HepG2 (cell line): ENCODE measurements around the gene FBLIM1. TPM values are rescaled to one million over a fixed set of nuclear protein-coding genes. Genes with fewer than 3 reads are reported as not detected.

Experiments used
- ADNP ChIP-seq: sonication (generic); formaldehyde crosslinking; IDR thresholded peaks from 2 replicates; pipeline ENCODE4 v1.4.0; 2020; ENCODE audit warnings: missing genetic modification reagents
- ATM ChIP-seq: fragments of 450-650 bp; IDR thresholded peaks from 2 replicates; pipeline ENCODE4 v1.7.1; 2017; ENCODE audit warnings: mild to moderate bottlenecking, borderline replicate concordance
- CHD2 ChIP-seq: IDR thresholded peaks from 2 replicates; pipeline ENCODE4 v1.6.1; 2011; ENCODE audit warnings: low read depth, low read length, improper control_type of control experiment
- GABPA ChIP-seq, 2 experiments: IDR thresholded peaks; 2 replicates each; pipeline ENCODE4 v1.6.1; 2011 to 2016; ENCODE audit warnings: low read depth in 2 of 2, low read length in 1 of 2, missing biosample characterization in 1 of 2, missing genetic modification characterization in 1 of 2
- HDAC1 ChIP-seq: sonication (generic); formaldehyde crosslinking; IDR thresholded peaks from 2 replicates; pipeline ENCODE4 v1.5.1; 2020; ENCODE audit warnings: mild to moderate bottlenecking, missing genetic modification reagents
- HOXD1 ChIP-seq: sonication (generic); formaldehyde crosslinking; IDR thresholded peaks from 2 replicates; pipeline ENCODE4 v1.5.0; 2020; ENCODE audit warnings: missing genetic modification reagents
- MED1 ChIP-seq: sonication (generic); formaldehyde crosslinking; IDR thresholded peaks from 2 replicates; pipeline ENCODE4 v1.4.0; 2020; ENCODE audit warnings: missing genetic modification reagents
- MED13 ChIP-seq: sonication (generic); formaldehyde crosslinking; IDR thresholded peaks from 2 replicates; pipeline ENCODE4 v1.5.0; 2020; ENCODE audit warnings: missing genetic modification reagents
- NONO ChIP-seq, 2 experiments: fragments of 450-650 bp in 1 of 2; sonication (generic) in 1 of 2; formaldehyde crosslinking in 1 of 2; IDR thresholded peaks in 1 of 2; conservative IDR thresholded peaks in 1 of 2; 2 replicates each; pipeline versions ENCODE4 v1.6.1 to v1.8.0; 2017 to 2022; ENCODE audit warnings: mild to moderate bottlenecking in 1 of 2, missing genetic modification reagents in 1 of 2, moderate library complexity in 1 of 2
- PCBP2 ChIP-seq: fragments of 200-400 bp; formaldehyde crosslinking; optimal IDR thresholded peaks from 2 replicates; pipeline ENCODE3; 2018; ENCODE audit warnings: low read length, low read depth; ENCODE audit not compliant: poor library complexity, severe bottlenecking
- TSC22D2 ChIP-seq: sonication (generic); formaldehyde crosslinking; IDR thresholded peaks from 2 replicates; pipeline ENCODE4 v1.5.1; 2020; ENCODE audit warnings: missing genetic modification reagents, mild to moderate bottlenecking, borderline replicate concordance
- ZNF124 ChIP-seq: sonication (generic); formaldehyde crosslinking; IDR thresholded peaks from 2 replicates; pipeline ENCODE4 v1.4.0; 2020; ENCODE audit warnings: missing genetic modification reagents
- ZNF562 ChIP-seq: sonication (generic); formaldehyde crosslinking; IDR thresholded peaks from 2 replicates; pipeline ENCODE4 v1.8.0; 2022; ENCODE audit warnings: missing genetic modification reagents, borderline replicate concordance
- polyA plus RNA-seq, 8 experiments: library from polyadenylated mRNA; depleted of rRNA in 3 of 8; stranded (reverse) in 7 of 8; unstranded in 1 of 8; fragments of >200 nt; fragmentation: Illumina TruSeq in 4 of 8; extraction: Trizol in 4 of 8; gene quantifications; 2 replicates each; pipeline versions ENCODE4 v1.2.1 to v1.2.3, GENCODE V29; 2011 to 2016; ENCODE audit warnings: low read depth in 4 of 8, missing spikeins in 1 of 8, mixed read lengths in 1 of 8; ENCODE audit not compliant: insufficient read depth in 1 of 8
- total RNA-seq, 5 experiments: library from RNA; depleted of rRNA; stranded (reverse); fragments of >200 nt; fragmentation: Illumina TruSeq; extraction: Trizol; gene quantifications; 2 replicates each; pipeline ENCODE4 v1.2.3, GENCODE V29; 2016; ENCODE audit warnings: low read depth in 1 of 5
- TF ChIP-seq, protein P1 (sequence below), 2 experiments: sonication (generic) in 1 of 2; formaldehyde crosslinking in 1 of 2; IDR thresholded peaks; 2 replicates each; pipeline versions ENCODE4 v1.6.1 to v1.9.0; 2014 to 2022; ENCODE audit warnings: antibody characterized with exemption in 1 of 2, borderline replicate concordance in 1 of 2, inconsistent platforms in 1 of 2, low read depth in 1 of 2, missing genetic modification reagents in 1 of 2
- TF ChIP-seq, protein P2 (sequence below): sonication (generic); formaldehyde crosslinking; IDR thresholded peaks from 2 replicates; pipeline ENCODE4 v1.5.1; 2020; ENCODE audit warnings: mild to moderate bottlenecking, missing genetic modification reagents, moderate library complexity

The FBLIM1 gene
- total and polyA plus RNA-seq, 2 of the 13 experiments (the other 11 are each of a cell fraction or from before 2014, with no cell fraction given) = 10.6 to 23.0 TPM

- TF ChIP-seq, protein P1, sequence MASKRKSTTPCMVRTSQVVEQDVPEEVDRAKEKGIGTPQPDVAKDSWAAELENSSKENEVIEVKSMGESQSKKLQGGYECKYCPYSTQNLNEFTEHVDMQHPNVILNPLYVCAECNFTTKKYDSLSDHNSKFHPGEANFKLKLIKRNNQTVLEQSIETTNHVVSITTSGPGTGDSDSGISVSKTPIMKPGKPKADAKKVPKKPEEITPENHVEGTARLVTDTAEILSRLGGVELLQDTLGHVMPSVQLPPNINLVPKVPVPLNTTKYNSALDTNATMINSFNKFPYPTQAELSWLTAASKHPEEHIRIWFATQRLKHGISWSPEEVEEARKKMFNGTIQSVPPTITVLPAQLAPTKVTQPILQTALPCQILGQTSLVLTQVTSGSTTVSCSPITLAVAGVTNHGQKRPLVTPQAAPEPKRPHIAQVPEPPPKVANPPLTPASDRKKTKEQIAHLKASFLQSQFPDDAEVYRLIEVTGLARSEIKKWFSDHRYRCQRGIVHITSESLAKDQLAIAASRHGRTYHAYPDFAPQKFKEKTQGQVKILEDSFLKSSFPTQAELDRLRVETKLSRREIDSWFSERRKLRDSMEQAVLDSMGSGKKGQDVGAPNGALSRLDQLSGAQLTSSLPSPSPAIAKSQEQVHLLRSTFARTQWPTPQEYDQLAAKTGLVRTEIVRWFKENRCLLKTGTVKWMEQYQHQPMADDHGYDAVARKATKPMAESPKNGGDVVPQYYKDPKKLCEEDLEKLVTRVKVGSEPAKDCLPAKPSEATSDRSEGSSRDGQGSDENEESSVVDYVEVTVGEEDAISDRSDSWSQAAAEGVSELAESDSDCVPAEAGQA (IDR thresholded peaks at IDR 0.05; ENCODE audit: low read depth) = no peak
- TF ChIP-seq, protein P1 (CRISPR knock-in tag; IDR thresholded peaks at IDR 0.05; ENCODE audit: borderline replicate concordance) = no peak
- TF ChIP-seq HOXD1 (CRISPR knock-in tag) (no peak), CHD2 (no peak), ATM (no peak), MED1 (CRISPR knock-in tag) (no peak; the same call in 1 of the 2 replicates), ZNF124 (CRISPR knock-in tag) (peak; percentile 56; the same call in 1 of the 2 replicates), NONO (IDR thresholded peaks at IDR 0.05) (no peak), NONO (CRISPR knock-in tag; conservative IDR thresholded peaks at IDR 0.05) (no peak), MED13 (CRISPR knock-in tag) (no peak), TSC22D2 (0 out of 2 replicates have a peak, but pooled peaks have one; percentile 56), PCBP2 (no peak), GABPA (IDR thresholded peaks at IDR 0.05; ENCODE audit: low read depth, low read length) (no peak), GABPA (CRISPR knock-in tag; IDR thresholded peaks at IDR 0.05; ENCODE audit: low read depth) (no peak), ADNP (CRISPR knock-in tag) (no peak), ZNF562 (no peak), HDAC1 (CRISPR knock-in tag) (no peak)
- TF ChIP-seq, protein P2, sequence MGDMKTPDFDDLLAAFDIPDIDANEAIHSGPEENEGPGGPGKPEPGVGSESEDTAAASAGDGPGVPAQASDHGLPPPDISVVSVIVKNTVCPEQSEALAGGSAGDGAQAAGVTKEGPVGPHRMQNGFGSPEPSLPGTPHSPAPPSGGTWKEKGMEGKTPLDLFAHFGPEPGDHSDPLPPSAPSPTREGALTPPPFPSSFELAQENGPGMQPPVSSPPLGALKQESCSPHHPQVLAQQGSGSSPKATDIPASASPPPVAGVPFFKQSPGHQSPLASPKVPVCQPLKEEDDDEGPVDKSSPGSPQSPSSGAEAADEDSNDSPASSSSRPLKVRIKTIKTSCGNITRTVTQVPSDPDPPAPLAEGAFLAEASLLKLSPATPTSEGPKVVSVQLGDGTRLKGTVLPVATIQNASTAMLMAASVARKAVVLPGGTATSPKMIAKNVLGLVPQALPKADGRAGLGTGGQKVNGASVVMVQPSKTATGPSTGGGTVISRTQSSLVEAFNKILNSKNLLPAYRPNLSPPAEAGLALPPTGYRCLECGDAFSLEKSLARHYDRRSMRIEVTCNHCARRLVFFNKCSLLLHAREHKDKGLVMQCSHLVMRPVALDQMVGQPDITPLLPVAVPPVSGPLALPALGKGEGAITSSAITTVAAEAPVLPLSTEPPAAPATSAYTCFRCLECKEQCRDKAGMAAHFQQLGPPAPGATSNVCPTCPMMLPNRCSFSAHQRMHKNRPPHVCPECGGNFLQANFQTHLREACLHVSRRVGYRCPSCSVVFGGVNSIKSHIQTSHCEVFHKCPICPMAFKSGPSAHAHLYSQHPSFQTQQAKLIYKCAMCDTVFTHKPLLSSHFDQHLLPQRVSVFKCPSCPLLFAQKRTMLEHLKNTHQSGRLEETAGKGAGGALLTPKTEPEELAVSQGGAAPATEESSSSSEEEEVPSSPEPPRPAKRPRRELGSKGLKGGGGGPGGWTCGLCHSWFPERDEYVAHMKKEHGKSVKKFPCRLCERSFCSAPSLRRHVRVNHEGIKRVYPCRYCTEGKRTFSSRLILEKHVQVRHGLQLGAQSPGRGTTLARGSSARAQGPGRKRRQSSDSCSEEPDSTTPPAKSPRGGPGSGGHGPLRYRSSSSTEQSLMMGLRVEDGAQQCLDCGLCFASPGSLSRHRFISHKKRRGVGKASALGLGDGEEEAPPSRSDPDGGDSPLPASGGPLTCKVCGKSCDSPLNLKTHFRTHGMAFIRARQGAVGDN (CRISPR knock-in tag) = peak; percentile 70
Observed at GRCh38 chr1:15740924-15741850, 17.4 kb upstream of the FBLIM1 start (continued).
